ENCODE data around the gene ANKRD55. TPM values are rescaled to one million over a fixed set of nuclear protein-coding genes. Genes with fewer than 3 reads are reported as not detected.

The ANKRD55 gene
- total and polyA plus RNA-seq, 4 donors: 0.37 to 1.9 (median 1.4) TPM

- Histone ChIP-seq H3K9me3 (ENCODE audit: control insufficient read depth in 4 of 4, low read length in 3 of 4) (no peaks in the 10 kb centered on the region), H3K27me3 (ENCODE audit: control insufficient read depth in 4 of 4, insufficient read depth in 4 of 4, low read length in 3 of 4) (no peaks in the 10 kb centered on the region), H3K27ac (ENCODE audit: low read depth in 1 of 2, low read length in 2 of 2) (no peak overlapping the region), H3K36me3 (ENCODE audit: control insufficient read depth in 4 of 4, insufficient read depth in 3 of 4, low read depth in 1 of 4, low read length in 3 of 4) (no peaks in the 10 kb centered on the region), H3K9ac (ENCODE audit: low read depth in 1 of 2, low read length in 2 of 2) (no peak overlapping the region), H3K4me3 (ENCODE audit: low read depth in 1 of 3, low read length in 3 of 3) (no peak overlapping the region), H3K4me1 (ENCODE audit: control insufficient read depth in 4 of 4, insufficient read depth in 4 of 4, low read length in 3 of 4) (no peaks in the 10 kb centered on the region)
- no peak for TF ChIP-seq GABPA (IDR thresholded peaks at IDR 0.05 in 1 of 2, conservative IDR thresholded peaks at IDR 0.05 in 1 of 2)
- no peak for TF ChIP-seq TAF1 (conservative IDR thresholded peaks at IDR 0.05)
- TF ChIP-seq RAD21 (IDR thresholded peaks at IDR 0.05): no peak
- no peak for TF ChIP-seq YY1 (IDR thresholded peaks at IDR 0.05)
- no peak for TF ChIP-seq JUND (IDR thresholded peaks at IDR 0.05)
- no peak for TF ChIP-seq RXRA (IDR thresholded peaks at IDR 0.05)
- no peak for TF ChIP-seq SP1 (IDR thresholded peaks at IDR 0.05)
- TF ChIP-seq FOXA1 (IDR thresholded peaks at IDR 0.05): no peak
- TF ChIP-seq ATF3 (IDR thresholded peaks at IDR 0.05): no peak
- TF ChIP-seq FOXA2 (IDR thresholded peaks at IDR 0.05): no peak
- no peak for TF ChIP-seq MAX (IDR thresholded peaks at IDR 0.05)
- TF ChIP-seq HNF4G (IDR thresholded peaks at IDR 0.05): no peak
- TF ChIP-seq REST (IDR thresholded peaks at IDR 0.05): no peak
- TF ChIP-seq HNF4A (conservative IDR thresholded peaks at IDR 0.05): no peak
- no peak for TF ChIP-seq ZBTB33 (IDR thresholded peaks at IDR 0.05)
- no peak for TF ChIP-seq EGR1 (IDR thresholded peaks at IDR 0.05; ENCODE audit: low read depth in 2 of 2)
- no peak for TF ChIP-seq NR2F2 (IDR thresholded peaks at IDR 0.05)
- no peak for DNase-seq (ENCODE audit: low spot score)
Measured at GRCh38 chr5:56175021-56175420, 58.1 kb downstream of the ANKRD55 start.

GRCh38 chr5:56172241-56172640 lies 60.9 kb downstream of the ANKRD55 start:
- WGBS: 19% methylated on average over 1 of the region's 1 CpG
- no peaks in the 10 kb centered on the region for H3K27me3 ChIP-seq (ENCODE audit: control insufficient read depth in 4 of 4, insufficient read depth in 4 of 4, low read length in 3 of 4)
- TF ChIP-seq RAD21 (IDR thresholded peaks at IDR 0.05): peak in 1 of 2 donors; percentile 6
- no peak for TF ChIP-seq JUND (IDR thresholded peaks at IDR 0.05)
- H3K4me3 ChIP-seq (ENCODE audit: low read depth in 1 of 3, low read length in 3 of 3): no peak overlapping the region
- no peaks in the 10 kb centered on the region for H3K36me3 ChIP-seq (ENCODE audit: control insufficient read depth in 4 of 4, insufficient read depth in 3 of 4, low read depth in 1 of 4, low read length in 3 of 4)
- no peak for DNase-seq (ENCODE audit: low spot score)
- no peak overlapping the region for H3K27ac ChIP-seq (ENCODE audit: low read depth in 1 of 2, low read length in 2 of 2)
- H3K4me1 ChIP-seq (ENCODE audit: control insufficient read depth in 4 of 4, insufficient read depth in 4 of 4, low read length in 3 of 4): no peaks in the 10 kb centered on the region
- H3K9ac ChIP-seq (ENCODE audit: low read depth in 1 of 2, low read length in 2 of 2): no peak overlapping the region
- no peaks in the 10 kb centered on the region for H3K9me3 ChIP-seq (ENCODE audit: control insufficient read depth in 4 of 4, low read length in 3 of 4)
